ENCODE data around the gene EDDM3A.

- TF ChIP-seq CTCF (tag by site-specific recombination; IDR thresholded peaks at IDR 0.05) (no peak), ZNF19 (tag by site-specific recombination; IDR thresholded peaks at IDR 0.05; ENCODE audit: low read depth) (no peak), ZNF10 (tag by site-specific recombination; IDR thresholded peaks at IDR 0.05) (no peak), YY1 (tag by site-specific recombination; IDR thresholded peaks at IDR 0.05) (no peak), PBX3 (CRISPR knock-in tag; IDR thresholded peaks at IDR 0.05) (no peak), ZNF677 (tag by site-specific recombination; IDR thresholded peaks at IDR 0.05) (no peak)
These were observed 6.4 kb downstream of the EDDM3A start for GRCh38 chr14:20751963-20752562.

Data from HEK293 (cell line).